Measurements from ENCODE around the gene PRKG1.

PRKG1 gene

GRCh38 chr10:51669041-51669440 is 594.8 kb downstream of the PRKG1 start:
- TF ChIP-seq, protein P1, sequence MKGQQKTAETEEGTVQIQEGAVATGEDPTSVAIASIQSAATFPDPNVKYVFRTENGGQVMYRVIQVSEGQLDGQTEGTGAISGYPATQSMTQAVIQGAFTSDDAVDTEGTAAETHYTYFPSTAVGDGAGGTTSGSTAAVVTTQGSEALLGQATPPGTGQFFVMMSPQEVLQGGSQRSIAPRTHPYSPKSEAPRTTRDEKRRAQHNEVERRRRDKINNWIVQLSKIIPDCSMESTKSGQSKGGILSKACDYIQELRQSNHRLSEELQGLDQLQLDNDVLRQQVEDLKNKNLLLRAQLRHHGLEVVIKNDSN (IDR thresholded peaks at IDR 0.05) = no peak
- TF ChIP-seq MAX (IDR thresholded peaks at IDR 0.05) (no peak), EP300 (IDR thresholded peaks at IDR 0.05; ENCODE audit: borderline replicate concordance) (no peak), RAD21 (IDR thresholded peaks at IDR 0.05; ENCODE audit: low read depth) (no peak), REST (IDR thresholded peaks at IDR 0.05; ENCODE audit: low read depth) (no peak), FOXM1 (IDR thresholded peaks at IDR 0.05; ENCODE audit: borderline replicate concordance, low read depth) (no peak), ZBTB7A (IDR thresholded peaks at IDR 0.05; ENCODE audit: low read depth) (no peak), EGR1 (IDR thresholded peaks at IDR 0.05) (no peak), NFIC (IDR thresholded peaks at IDR 0.05) (no peak), TCF12 (IDR thresholded peaks at IDR 0.05; ENCODE audit: low read depth) (no peak), TEAD4 (IDR thresholded peaks at IDR 0.05) (no peak), TAF1 (IDR thresholded peaks at IDR 0.05; ENCODE audit: low read depth) (no peak), CEBPB (IDR thresholded peaks at IDR 0.05) (no peak), YY1 (IDR thresholded peaks at IDR 0.05; ENCODE audit: low read depth) (no peak), CREB1 (IDR thresholded peaks at IDR 0.05; ENCODE audit: low read depth) (no peak)

DNA sequence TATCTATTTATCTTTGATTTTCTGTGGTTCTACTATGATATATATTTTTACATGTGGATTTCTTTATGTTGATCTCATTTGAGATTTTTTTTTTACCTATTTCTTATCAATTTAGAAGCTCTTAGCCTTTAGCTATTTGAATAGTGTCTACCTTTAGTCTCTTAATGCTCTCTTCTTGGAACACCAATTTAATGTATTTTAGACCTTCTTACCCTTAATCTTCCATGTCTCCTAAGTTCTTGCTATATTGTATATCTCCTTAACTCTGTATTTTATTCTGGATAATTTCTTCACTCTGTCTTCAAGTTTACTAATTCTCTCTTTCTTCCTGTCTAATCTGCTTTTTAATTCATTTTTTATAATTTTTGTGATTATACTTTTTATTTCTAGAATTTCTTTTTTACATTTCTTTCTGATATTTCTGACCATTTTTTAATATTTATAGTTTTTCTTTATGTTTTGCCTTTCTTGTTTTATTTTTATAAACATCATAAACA is 597.8 kb downstream of the PRKG1 start:
- TF ChIP-seq MAX (IDR thresholded peaks at IDR 0.05) (no peak), EGR1 (IDR thresholded peaks at IDR 0.05) (no peak)

DNA sequence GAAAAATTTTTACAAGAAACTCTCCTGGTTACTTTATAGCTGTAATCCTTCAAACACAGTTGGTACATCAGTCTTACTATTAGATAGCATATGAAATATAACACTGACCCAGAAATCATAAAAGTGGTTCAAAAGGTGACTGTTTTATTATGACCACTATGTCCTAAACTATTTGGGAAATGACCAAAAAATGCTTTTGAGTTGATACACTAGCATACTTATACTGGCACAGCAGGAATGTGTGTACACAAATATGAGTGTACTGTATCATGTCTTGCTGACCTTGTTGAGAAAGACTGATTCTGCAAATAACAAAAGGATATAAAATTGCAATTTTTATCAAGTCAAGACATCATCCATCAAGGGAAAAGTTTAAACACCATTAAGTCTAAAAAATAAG is 600.8 kb downstream of the PRKG1 start:
- TF ChIP-seq TCF12 (IDR thresholded peaks at IDR 0.05; ENCODE audit: low read depth) (no peak), CREB1 (IDR thresholded peaks at IDR 0.05; ENCODE audit: low read depth) (no peak), ZBTB7A (IDR thresholded peaks at IDR 0.05; ENCODE audit: low read depth) (no peak), MAX (IDR thresholded peaks at IDR 0.05) (no peak), TEAD4 (IDR thresholded peaks at IDR 0.05) (no peak), RAD21 (IDR thresholded peaks at IDR 0.05; ENCODE audit: low read depth) (no peak), REST (IDR thresholded peaks at IDR 0.05; ENCODE audit: low read depth) (no peak), EP300 (IDR thresholded peaks at IDR 0.05; ENCODE audit: borderline replicate concordance) (no peak), CEBPB (IDR thresholded peaks at IDR 0.05) (no peak), YY1 (IDR thresholded peaks at IDR 0.05; ENCODE audit: low read depth) (no peak), TAF1 (IDR thresholded peaks at IDR 0.05; ENCODE audit: low read depth) (no peak)
- TF ChIP-seq, protein P1 (IDR thresholded peaks at IDR 0.05) = no peak

- TF ChIP-seq YY1 (IDR thresholded peaks at IDR 0.05; ENCODE audit: low read depth) (no peak), ZBTB7A (IDR thresholded peaks at IDR 0.05; ENCODE audit: low read depth) (no peak), NFIC (IDR thresholded peaks at IDR 0.05) (no peak), RAD21 (IDR thresholded peaks at IDR 0.05; ENCODE audit: low read depth) (no peak)
Observed at GRCh38 chr10:51679841-51680240, 605.6 kb downstream of the PRKG1 start.

- TF ChIP-seq CREB1 (IDR thresholded peaks at IDR 0.05; ENCODE audit: low read depth) = no peak
- TF ChIP-seq ZBTB7A (IDR thresholded peaks at IDR 0.05; ENCODE audit: low read depth) = no peak
- TF ChIP-seq CEBPB (IDR thresholded peaks at IDR 0.05) = no peak
- no peak for TF ChIP-seq NFIC (IDR thresholded peaks at IDR 0.05)
- TF ChIP-seq FOXM1 (IDR thresholded peaks at IDR 0.05; ENCODE audit: borderline replicate concordance, low read depth) = no peak
- TF ChIP-seq MAX (IDR thresholded peaks at IDR 0.05) = no peak
- no peak for TF ChIP-seq TEAD4 (IDR thresholded peaks at IDR 0.05)
- TF ChIP-seq RAD21 (IDR thresholded peaks at IDR 0.05; ENCODE audit: low read depth) = no peak
- TF ChIP-seq, protein P1 (IDR thresholded peaks at IDR 0.05) = no peak
Observed at GRCh38 chr10:51683031-51683691, 608.9 kb downstream of the PRKG1 start.

Data from Ishikawa (cell line).